ENCODE results near the gene OR8B4.
A peak's percentile ranks its signal among the peaks of the same experiment; 100 is the strongest.
"Not testable (repeated sequence)": the region's sequence is repeated elsewhere in the genome, so short reads cannot be mapped to it uniquely, and the experiment has no call there.

Gene OR8B4

GRCh38 chr11:124424384-124424921, at the start of gene OR8B4:
OR8B4 (minus strand) TSS chr11:124424871; CDS start chr11:124424871, 0 bp downstream.
- no peak for DNase-seq (ENCODE audit: low read depth)

- no peak for DNase-seq (ENCODE audit: low read depth)
These were observed 49.4 kb upstream of the OR8B4 start for GRCh38 chr11:124474079-124474478.

- DNase-seq (ENCODE audit: low read depth), result no peak
These were observed 48.8 kb upstream of the OR8B4 start for GRCh38 chr11:124473476-124473875.

GRCh38 chr11:124470561-124471227, 46.0 kb upstream of the OR8B4 start:
- DNase-seq (ENCODE audit: low read depth), result no peak

- no peak for DNase-seq (ENCODE audit: low read depth)
These were observed 42.8 kb upstream of the OR8B4 start for GRCh38 chr11:124467381-124467927.

- no peak for DNase-seq (ENCODE audit: low read depth)
These were observed 40.7 kb upstream of the OR8B4 start for GRCh38 chr11:124465368-124465767.

GRCh38 chr11:124463990-124464389, 39.3 kb upstream of the OR8B4 start:
- no peak for DNase-seq (ENCODE audit: low read depth)

- no peak for DNase-seq (ENCODE audit: low read depth)
These were observed 38.7 kb upstream of the OR8B4 start for GRCh38 chr11:124463324-124463723.

- no peak for DNase-seq (ENCODE audit: low read depth)
These were observed 35.8 kb upstream of the OR8B4 start for GRCh38 chr11:124460459-124460858.

GRCh38 chr11:124459379-124459778, 34.7 kb upstream of the OR8B4 start:
- DNase-seq (ENCODE audit: low read depth), result not testable (repeated sequence)

- DNase-seq (ENCODE audit: low read depth), result no peak
These were observed 29.9 kb upstream of the OR8B4 start for GRCh38 chr11:124454552-124454951.

- DNase-seq (ENCODE audit: low read depth), result no peak
These were observed 22.2 kb upstream of the OR8B4 start for GRCh38 chr11:124446916-124447315.

- no peak for DNase-seq (ENCODE audit: low read depth)
These were observed 21.0 kb upstream of the OR8B4 start, which contains the start of gene OR8B8 for GRCh38 chr11:124445646-124446150. OR8B8 (minus strand) TSS chr11:124445696; CDS start chr11:124441085, 4,611 bp downstream.

- DNase-seq (ENCODE audit: low read depth), result no peak
These were observed 18.2 kb upstream of the OR8B4 start for GRCh38 chr11:124442847-124443246.

GRCh38 chr11:124442442-124442841, 17.8 kb upstream of the OR8B4 start:
- DNase-seq (ENCODE audit: low read depth), result no peak

- no peak for DNase-seq (ENCODE audit: low read depth)
These were observed 16.8 kb upstream of the OR8B4 start for GRCh38 chr11:124441519-124441918.

GRCh38 chr11:124441081-124441480, 16.4 kb upstream of the OR8B4 start:
- DNase-seq (ENCODE audit: low read depth), result no peak

- DNase-seq (ENCODE audit: low read depth), result no peak
These were observed 15.9 kb upstream of the OR8B4 start for GRCh38 chr11:124440608-124441007.

GRCh38 chr11:124434699-124435098, 10.0 kb upstream of the OR8B4 start:
- DNase-seq (ENCODE audit: low read depth), result no peak

GRCh38 chr11:124429599-124429998, 4.9 kb upstream of the OR8B4 start:
- DNase-seq (ENCODE audit: low read depth), result no peak

- DNase-seq (ENCODE audit: low read depth), result no peak
These were observed 3.6 kb downstream of the OR8B4 start for GRCh38 chr11:124421043-124421442.

GRCh38 chr11:124415356-124415923, 9.2 kb downstream of the OR8B4 start:
- DNase-seq (ENCODE audit: low read depth), result peak; percentile 60

GRCh38 chr11:124409906-124410305, 14.8 kb downstream of the OR8B4 start:
- DNase-seq (ENCODE audit: low read depth), result no peak

All from fibroblast of the conjunctiva (primary cell).